ELR (cell line): ENCODE measurements around the gene ADRM1.

ENCODE experiments used
- DNase-seq: peaks from one replicate; pipeline ENCODE4 v3.0.0-alpha.2; 2015; ENCODE audit warnings: low read depth

ADRM1 gene

GRCh38 chr20:62339647-62340062, 36.9 kb downstream of the ADRM1 start:
- no peak for DNase-seq

DNA sequence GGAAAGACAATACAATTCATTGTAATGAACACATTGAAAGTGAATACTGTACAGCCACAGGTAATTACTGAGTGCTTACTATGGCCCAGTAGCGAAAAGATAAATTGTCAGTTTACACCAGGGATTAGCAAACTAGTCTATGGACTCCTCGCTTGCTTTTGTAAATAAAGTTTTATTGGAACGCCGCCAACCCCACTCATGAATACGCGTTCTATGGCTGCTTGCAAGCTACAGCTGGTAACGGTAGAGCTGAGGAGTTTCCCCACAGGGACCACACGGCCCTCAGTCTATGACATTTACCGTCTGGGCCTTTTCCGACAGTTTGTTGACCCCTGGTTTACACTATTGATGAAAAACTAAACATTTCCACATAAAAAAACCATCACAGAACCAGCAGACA, 40.1 kb downstream of the ADRM1 start:
- no peak for DNase-seq

DNA sequence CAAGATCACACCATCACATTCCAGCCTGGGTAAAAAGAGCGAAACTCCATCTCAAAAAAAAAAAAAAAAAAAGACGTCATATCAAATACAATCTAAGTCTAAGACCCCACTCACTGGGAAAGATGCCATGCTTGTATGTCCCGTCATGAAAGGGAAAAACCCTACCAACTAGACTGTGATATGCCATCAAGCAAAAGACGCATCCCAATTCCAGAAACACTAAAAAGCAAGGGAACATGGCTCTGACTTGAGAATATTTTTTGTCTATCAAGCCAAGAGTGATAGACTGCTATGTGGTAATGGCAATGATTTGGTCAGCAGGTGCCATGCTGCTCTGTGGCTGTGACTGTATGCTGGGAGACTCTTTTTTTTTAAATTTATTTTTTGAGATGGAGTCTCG, 41.3 kb downstream of the ADRM1 start:
- DNase-seq = no peak

DNA sequence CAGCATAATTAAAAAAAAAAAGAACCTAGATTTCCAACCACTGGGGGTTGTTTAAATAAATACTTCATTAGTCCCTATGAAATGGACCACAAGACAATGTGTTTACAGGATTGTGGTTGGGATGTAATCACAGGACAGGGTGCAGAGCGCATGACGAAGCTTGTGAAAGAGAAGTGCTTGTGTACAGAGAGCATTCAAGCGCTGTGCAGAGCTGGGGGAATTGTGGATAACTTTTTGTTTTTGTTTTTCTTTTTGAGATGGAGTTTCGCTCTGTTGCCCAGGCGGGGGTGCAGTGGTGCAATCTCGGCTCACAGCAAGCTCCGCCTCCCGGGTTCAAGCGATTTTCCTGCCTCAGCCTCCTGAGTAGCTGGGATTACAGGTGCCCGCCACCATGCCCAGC, 42.0 kb downstream of the ADRM1 start:
- DNase-seq = peak; percentile 65

DNA sequence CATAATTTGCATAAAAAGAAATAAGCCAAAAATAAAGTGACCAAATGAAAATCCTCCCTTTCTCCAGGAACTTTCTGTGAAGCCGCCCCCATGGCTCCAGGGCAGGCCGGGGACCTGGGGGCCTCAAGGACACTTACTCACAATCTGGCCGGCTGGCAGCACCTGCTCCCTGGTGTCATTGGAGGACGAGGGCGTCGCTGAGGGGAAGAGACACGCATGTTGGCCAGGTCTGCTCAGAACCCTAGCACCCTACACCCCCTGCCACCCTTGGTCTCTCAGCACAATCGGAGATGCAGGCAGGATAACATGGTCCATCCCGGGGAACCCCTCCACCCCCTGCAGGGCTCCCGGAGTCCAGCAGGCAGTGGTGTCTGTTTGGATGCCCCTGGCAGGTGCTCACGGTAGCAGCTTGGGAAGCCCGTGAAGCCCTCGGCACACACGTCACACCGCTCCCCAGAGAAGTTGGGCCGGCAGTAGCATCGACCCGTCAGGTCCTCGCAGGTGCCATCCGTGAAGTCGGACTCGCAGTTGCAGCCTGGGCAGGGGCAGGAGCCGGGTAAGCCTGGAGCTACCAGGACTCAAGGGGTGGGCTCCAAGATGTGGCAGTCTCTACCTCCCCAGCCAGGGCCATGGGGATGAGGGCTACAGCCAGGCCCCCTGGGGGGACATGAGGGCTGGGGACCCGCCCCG, 43.0 kb downstream of the ADRM1 start:
- DNase-seq = no peak

GRCh38 chr20:62346398-62347150, 43.8 kb downstream of the ADRM1 start:
- no peak for DNase-seq

DNA sequence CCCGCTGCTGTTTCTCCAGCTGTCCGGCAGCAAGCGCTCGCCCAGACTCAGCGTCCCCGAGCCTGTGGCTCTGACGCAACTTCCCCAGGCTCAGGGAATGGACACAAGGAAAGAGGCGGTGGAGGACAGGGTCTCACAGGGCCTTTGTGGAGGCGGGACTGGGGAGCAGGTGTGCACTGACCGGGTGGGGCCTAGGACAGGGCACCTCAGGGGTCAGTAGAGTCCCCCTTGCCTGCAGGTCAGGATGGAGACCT, 44.3 kb downstream of the ADRM1 start:
- DNase-seq = no peak

GRCh38 chr20:62347445-62347844, 44.6 kb downstream of the ADRM1 start:
- no peak for DNase-seq

GRCh38 chr20:62348604-62349003, 45.8 kb downstream of the ADRM1 start:
- no peak for DNase-seq

DNA sequence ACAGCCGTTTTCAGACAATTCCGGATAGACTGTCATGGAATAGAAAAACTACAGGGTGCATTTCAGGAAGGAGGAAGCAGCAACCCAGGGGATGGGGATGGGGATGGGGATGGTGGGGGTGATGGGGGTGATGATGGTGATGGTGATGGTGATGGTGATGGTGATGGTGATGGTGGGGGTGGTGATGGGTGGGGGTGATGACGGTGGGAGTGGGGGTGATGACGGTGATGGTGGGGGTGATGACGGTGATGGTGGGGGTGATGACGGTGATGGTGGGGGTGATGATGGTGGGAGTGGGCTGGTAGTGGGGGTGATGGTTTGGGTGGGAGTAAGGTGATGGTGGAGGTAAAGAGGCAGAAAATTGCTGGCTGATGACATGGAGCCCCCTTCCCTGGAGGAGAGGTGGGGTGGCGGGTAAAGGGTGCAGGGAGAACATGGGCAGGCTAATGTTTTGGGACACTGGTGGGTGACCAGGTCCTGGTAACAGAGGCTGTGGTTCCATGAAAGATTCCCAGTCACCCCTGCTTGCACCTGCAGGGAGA, 46.8 kb downstream of the ADRM1 start:
- DNase-seq = no peak

DNA sequence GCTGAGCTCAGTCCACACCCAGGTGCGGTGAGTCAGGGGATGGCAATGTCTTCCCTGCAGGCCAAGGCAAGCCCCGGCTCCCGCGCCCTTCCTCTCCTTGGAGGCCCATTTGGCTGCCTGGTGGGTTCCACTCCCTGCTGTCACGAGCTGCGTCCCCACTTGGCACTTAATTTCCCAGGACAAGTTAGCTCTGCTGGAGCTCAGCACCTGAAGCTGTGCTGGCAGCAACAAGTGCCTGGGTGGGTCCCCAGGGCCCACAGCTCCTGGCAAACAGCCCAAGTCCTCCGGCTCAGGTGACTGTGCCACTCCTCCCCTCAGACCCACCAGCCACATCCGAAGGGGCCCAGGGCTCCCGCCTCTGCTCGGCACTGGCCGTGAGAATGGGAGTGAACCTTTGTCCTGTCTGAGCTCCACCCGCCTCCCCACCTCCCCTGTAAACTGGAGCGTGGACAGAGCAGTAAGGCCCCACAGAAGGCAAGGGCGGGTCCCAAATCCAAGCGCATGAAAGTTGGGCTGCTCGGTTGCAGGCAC, 47.4 kb downstream of the ADRM1 start:
- DNase-seq = peak; percentile 60

DNA sequence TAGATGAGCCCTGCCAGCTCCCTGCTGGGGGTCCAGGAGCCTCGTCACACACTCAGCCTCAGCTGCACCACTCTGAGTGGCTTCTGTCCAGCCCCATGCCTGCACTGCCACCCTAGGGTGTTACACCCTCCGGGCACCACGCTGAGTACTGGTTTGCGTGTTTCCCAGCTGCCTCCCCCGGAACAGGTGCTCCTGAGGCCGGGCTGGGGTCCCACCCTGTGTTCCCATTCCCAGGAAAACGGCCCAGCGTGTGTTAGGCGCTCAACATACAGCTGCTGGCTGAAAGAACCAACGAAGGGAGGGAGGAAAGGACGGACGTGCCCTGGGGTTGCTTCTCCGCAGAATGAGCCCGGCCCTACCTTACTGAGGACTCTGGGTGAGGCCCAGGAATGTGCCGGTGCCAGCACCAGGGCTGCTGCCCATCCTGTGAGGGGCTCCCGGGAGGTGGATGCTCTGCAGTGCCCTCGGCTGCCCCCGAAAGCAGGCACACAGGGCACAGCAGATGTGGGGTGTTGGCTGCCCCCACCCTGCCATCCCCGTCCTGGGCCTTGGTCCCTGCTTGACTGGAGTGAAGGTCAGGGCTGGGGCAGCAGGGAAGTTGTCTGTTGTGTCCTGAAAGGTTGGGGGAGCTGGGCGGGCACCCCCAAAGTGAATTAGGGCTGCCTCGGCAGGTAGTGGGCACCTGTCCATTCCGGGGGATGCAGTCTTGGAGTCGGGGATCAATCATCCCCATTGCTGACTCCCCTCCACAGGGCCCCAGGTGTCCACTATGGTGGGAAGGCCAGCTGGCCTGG, 48.0 kb downstream of the ADRM1 start:
- no peak for DNase-seq

DNA sequence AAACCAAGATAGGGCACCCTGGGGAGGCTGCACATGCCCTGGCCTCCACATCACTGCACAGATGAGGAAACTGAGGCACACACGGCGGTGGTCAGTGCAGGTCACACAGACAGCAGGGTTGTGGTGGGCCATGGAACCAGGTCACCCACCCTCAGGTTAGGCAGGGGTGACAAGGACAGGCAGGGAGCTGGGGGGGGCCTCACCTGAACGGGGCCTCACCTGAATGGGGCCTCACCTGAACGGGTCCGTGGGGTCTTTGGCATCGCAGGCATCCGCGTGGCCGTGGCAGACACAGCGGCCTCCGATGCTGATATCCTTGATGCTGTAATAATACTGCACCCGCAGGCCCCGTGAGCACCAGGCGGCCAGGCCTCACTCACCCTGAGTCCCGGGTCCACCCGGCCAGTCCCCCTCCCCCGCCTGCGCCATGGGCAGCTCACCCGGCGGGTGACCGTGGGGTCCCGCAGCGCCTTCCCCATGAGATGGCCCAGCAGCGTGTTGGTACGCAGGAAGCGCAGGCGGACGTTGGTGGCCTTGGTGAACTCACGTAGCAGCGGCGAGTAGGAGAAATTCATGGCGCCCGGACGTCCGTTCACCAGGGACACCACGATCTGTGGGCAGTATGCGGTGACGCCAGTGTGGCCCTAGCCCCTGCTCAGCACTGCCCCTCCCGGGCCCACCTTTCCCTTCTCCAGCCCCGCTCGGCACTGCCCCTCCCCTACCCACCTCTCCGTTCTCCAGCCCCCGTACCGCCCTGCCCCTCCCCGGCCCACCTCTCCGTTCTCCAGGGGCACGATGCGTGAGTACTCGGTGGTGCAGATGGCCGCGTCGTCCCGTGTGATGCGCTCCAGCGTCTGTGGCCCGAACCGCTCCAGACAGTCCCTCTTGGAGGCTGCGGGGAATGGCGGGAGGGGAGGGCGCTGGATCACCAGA, 48.9 kb downstream of the ADRM1 start:
- no peak for DNase-seq

GRCh38 chr20:62352402-62353288, 49.8 kb downstream of the ADRM1 start:
- no peak for DNase-seq

GRCh38 chr20:62353289-62354030, 50.7 kb downstream of the ADRM1 start:
- DNase-seq = no peak

- no peak for DNase-seq
These were observed 51.4 kb downstream of the ADRM1 start for GRCh38 chr20:62354031-62354808.

DNA sequence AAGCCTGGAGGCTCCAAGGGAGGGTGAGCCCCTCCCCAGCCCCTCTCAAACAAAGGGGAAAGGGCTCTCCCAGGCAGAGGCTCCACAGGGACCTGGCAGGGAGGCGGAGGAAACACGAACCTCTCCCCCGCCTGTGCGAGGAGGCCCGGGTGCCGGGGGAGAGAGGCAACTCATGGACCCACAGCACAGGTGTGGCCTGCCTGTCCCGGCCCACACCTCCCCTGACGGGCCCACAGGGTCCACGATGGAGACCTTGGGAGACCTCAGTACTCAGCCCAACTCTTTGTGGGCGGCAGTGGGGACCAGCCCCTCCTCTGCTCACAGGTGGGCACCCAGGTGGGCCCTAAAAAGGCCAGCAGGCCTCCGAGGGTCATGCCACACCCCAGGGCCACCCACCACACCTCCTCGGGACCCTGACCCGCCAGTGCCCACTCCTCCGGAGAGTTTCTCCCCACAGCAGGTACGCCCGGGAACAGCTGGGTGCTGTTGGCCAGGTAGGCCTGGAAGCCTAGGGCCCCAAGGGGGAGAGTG, 52.1 kb downstream of the ADRM1 start:
- DNase-seq = no peak

- DNase-seq = peak; percentile 70
These were observed 52.7 kb downstream of the ADRM1 start for GRCh38 chr20:62355516-62355877.
